AG09309 (cell line): Measurements from ENCODE around the gene LARGE1.

ENCODE experiments used
- DNase-seq: peaks from one replicate; pipeline ENCODE4 v3.0.0-alpha.2; 2010; ENCODE audit warnings: low read depth
- H3K4me3 ChIP-seq: 2 replicates; pipeline ENCODE4 v1.5.1; 2011; ENCODE audit warnings: mild to moderate bottlenecking, low read depth, low read length, moderate library complexity; ENCODE audit not compliant: control insufficient read depth
- CTCF ChIP-seq: IDR thresholded peaks from 2 replicates; pipeline ENCODE4 v1.5.1; 2011; ENCODE audit warnings: mild to moderate bottlenecking, low read depth, low read length, inconsistent platforms; ENCODE audit not compliant: insufficient read depth, control insufficient read depth; ENCODE audit errors: missing control alignments

Gene LARGE1

GRCh38 chr22:33728847-33729246 is 191.4 kb downstream of the LARGE1 start:
- TF ChIP-seq CTCF = no peak
- no peak overlapping the region for H3K4me3 ChIP-seq
- DNase-seq = no peak

- no peak overlapping the region for H3K4me3 ChIP-seq
- TF ChIP-seq CTCF = no peak
- peak; percentile 7 for DNase-seq
Measured at GRCh38 chr22:33726294-33726734, 194.0 kb downstream of the LARGE1 start.

- no peak for TF ChIP-seq CTCF
- H3K4me3 ChIP-seq = no peak overlapping the region
- no peak for DNase-seq
Measured at GRCh38 chr22:33723915-33724314, 196.4 kb downstream of the LARGE1 start.

- no peak overlapping the region for H3K4me3 ChIP-seq
- TF ChIP-seq CTCF = no peak
- DNase-seq = no peak
Measured at GRCh38 chr22:33722816-33723215, 197.5 kb downstream of the LARGE1 start.

GRCh38 chr22:33720166-33720878 is 200.0 kb downstream of the LARGE1 start:
- H3K4me3 ChIP-seq = no peak overlapping the region
- no peak for TF ChIP-seq CTCF
- no peak for DNase-seq

GRCh38 chr22:33717694-33718396 is 202.4 kb downstream of the LARGE1 start:
- no peak overlapping the region for H3K4me3 ChIP-seq
- no peak for DNase-seq
- no peak for TF ChIP-seq CTCF
